OCI-LY7 (cell line): Measurements from ENCODE around the gene UGT2A2.

Source experiments
- EZH2phosphoT487 ChIP-seq: fragments of 200-600 bp; sonication (generic); IDR thresholded peaks from 2 replicates; pipeline ENCODE4 v1.6.1; 2018; ENCODE audit warnings: low read depth, borderline replicate concordance, mild to moderate bottlenecking, mixed run types, antibody characterized with exemption, low read length, moderate library complexity, mixed read lengths
- TF ChIP-seq, protein P1 (sequence below): fragments of 200-600 bp; sonication (generic); conservative IDR thresholded peaks from 2 replicates; pipeline ENCODE4 v1.5.1; 2014; ENCODE audit warnings: mild to moderate bottlenecking, antibody characterized with exemption, low read length, moderate library complexity, mixed read lengths

- TF ChIP-seq, protein P1, sequence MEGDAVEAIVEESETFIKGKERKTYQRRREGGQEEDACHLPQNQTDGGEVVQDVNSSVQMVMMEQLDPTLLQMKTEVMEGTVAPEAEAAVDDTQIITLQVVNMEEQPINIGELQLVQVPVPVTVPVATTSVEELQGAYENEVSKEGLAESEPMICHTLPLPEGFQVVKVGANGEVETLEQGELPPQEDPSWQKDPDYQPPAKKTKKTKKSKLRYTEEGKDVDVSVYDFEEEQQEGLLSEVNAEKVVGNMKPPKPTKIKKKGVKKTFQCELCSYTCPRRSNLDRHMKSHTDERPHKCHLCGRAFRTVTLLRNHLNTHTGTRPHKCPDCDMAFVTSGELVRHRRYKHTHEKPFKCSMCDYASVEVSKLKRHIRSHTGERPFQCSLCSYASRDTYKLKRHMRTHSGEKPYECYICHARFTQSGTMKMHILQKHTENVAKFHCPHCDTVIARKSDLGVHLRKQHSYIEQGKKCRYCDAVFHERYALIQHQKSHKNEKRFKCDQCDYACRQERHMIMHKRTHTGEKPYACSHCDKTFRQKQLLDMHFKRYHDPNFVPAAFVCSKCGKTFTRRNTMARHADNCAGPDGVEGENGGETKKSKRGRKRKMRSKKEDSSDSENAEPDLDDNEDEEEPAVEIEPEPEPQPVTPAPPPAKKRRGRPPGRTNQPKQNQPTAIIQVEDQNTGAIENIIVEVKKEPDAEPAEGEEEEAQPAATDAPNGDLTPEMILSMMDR: no peak
- TF ChIP-seq EZH2phosphoT487: no peak
Measured at GRCh38 chr4:69649207-69649606, 9.8 kb upstream of the UGT2A2 start.
